Vagina (tissue), 2 donors: ENCODE results near the gene ZNF780B.

ENCODE experiments used
- CTCF ChIP-seq, 3 experiments: fragments of 450-650 bp in 2 of 3; fragments of 200-600 bp in 1 of 3; sonication (generic) in 1 of 3; IDR thresholded peaks; one replicate each; pipeline ENCODE4 v1.5.1; 2017 to 2019; ENCODE audit warnings: antibody characterized with exemption in 3 of 3, mild to moderate bottlenecking in 2 of 3, moderate library complexity in 2 of 3
- POLR2A ChIP-seq, 2 donors: fragments of 450-650 bp; IDR thresholded peaks; one replicate each; pipeline ENCODE4 v1.6.1; 2017; ENCODE audit warnings: antibody characterized with exemption in 2 of 2, mild to moderate bottlenecking in 2 of 2, moderate library complexity in 2 of 2
- POLR2AphosphoS5 ChIP-seq, 2 donors: sonication (generic); formaldehyde crosslinking; IDR thresholded peaks; one replicate each; pipeline ENCODE4 v1.9.0; 2017; ENCODE audit warnings: antibody characterized with exemption in 2 of 2, mild to moderate bottlenecking in 2 of 2, low read depth in 1 of 2; ENCODE audit not compliant: insufficient read depth in 1 of 2

- TF ChIP-seq POLR2A (IDR thresholded peaks at IDR 0.05), result no peak
- TF ChIP-seq CTCF (IDR thresholded peaks at IDR 0.05), result no peak
- no peak for TF ChIP-seq POLR2AphosphoS5 (IDR thresholded peaks at IDR 0.05; ENCODE audit: insufficient read depth in 1 of 2, low read depth in 1 of 2)
Measured at GRCh38 chr19:40081411-40081810, 25.4 kb upstream of the ZNF780B start.
